A673 (cell line): ENCODE data around the gene TTLL4. TPM values are rescaled to one million over a fixed set of nuclear protein-coding genes. Genes with fewer than 3 reads are reported as not detected.

Experiments
- BruUV-seq: library from RNA; stranded (reverse); fragments of 400-500 nt; replicated peaks from 2 replicates; lab custom pipeline; 2021; lab: Mats Ljungman, UMichigan
- CTCF ChIA-PET: fragments of 300-600 bp; sonication (Branson Sonifier 250); formaldehyde crosslinking; loops from one replicate; lab custom pipeline; 2022; ENCODE audit warnings: antibody characterized with exemption; lab: Charles Lee
- POLR2A ChIA-PET: fragments of 300-600 bp; sonication (Branson Sonifier 250); formaldehyde crosslinking; loops from one replicate; lab custom pipeline; 2022; ENCODE audit warnings: antibody characterized with exemption; ENCODE audit not compliant: low non-redundant PET; lab: Charles Lee
- DNase-seq: peaks from one replicate; pipeline ENCODE4 v3.0.0-alpha.2; 2015; ENCODE audit warnings: low spot score
- H3K27ac ChIP-seq: fragments of 200-600 bp; sonication (generic); 2 replicates; pipeline ENCODE4 v1.5.1; 2016; ENCODE audit warnings: mixed run types, low read depth, mild to moderate bottlenecking, mixed read lengths, antibody characterized with exemption, low read length; ENCODE audit not compliant: poor library complexity, severe bottlenecking
- H3K27me3 ChIP-seq: fragments of 200-600 bp; sonication (generic); replicated peaks from 2 replicates; pipeline ENCODE4 v1.6.1; 2017; ENCODE audit warnings: mixed run types, low read depth, mild to moderate bottlenecking, mixed read lengths, antibody characterized with exemption, low read length; ENCODE audit not compliant: insufficient read depth, poor library complexity
- H3K36me3 ChIP-seq: fragments of 200-600 bp; sonication (generic); 2 replicates; pipeline ENCODE4 v1.6.1; 2016; ENCODE audit warnings: mixed run types, mild to moderate bottlenecking, mixed read lengths, antibody characterized with exemption, low read length; ENCODE audit not compliant: insufficient read depth, poor library complexity, severe bottlenecking
- H3K4me1 ChIP-seq: fragments of 200-600 bp; sonication (generic); 2 replicates; pipeline ENCODE4 v1.6.1; 2017; ENCODE audit warnings: mixed run types, mild to moderate bottlenecking, mixed read lengths, antibody characterized with exemption, low read length; ENCODE audit not compliant: insufficient read depth, poor library complexity, severe bottlenecking
- H3K4me3 ChIP-seq: fragments of 200-600 bp; sonication (generic); 2 replicates; pipeline ENCODE4 v1.5.1; 2016; ENCODE audit warnings: low read depth, mixed run types, mild to moderate bottlenecking, mixed read lengths, low read length; ENCODE audit not compliant: poor library complexity, severe bottlenecking
- H3K9me3 ChIP-seq: fragments of 200-600 bp; sonication (generic); 2 replicates; pipeline ENCODE4 v1.6.1; 2016; ENCODE audit warnings: mixed run types, low read depth, mild to moderate bottlenecking, mixed read lengths, antibody characterized with exemption, low read length; ENCODE audit not compliant: poor library complexity, severe bottlenecking
- EZH2 ChIP-seq: fragments of 200-600 bp; sonication (generic); IDR thresholded peaks from 2 replicates; pipeline ENCODE4 v1.6.1; 2017; ENCODE audit warnings: borderline replicate concordance, low read depth, mild to moderate bottlenecking, mixed read lengths, antibody characterized with exemption, low read length; ENCODE audit not compliant: poor library complexity, severe bottlenecking
- intact Hi-C: fragments of 100-400 bp; cut with micrococcal nuclease; formaldehyde crosslinking; loops from one replicate; pipeline ENCODE4 v1.10.0; 2022; ENCODE audit not compliant: unreplicated experiment
- total RNA-seq: library from RNA; stranded (reverse); gene quantifications from 2 replicates; pipeline ENCODE4 v1.2.3, GENCODE V29; 2021
- TF ChIP-seq, protein P1 (sequence below): fragments of 300-800, 200-600 bp; sonication (generic); conservative IDR thresholded peaks from 2 replicates; pipeline ENCODE4 v1.5.1; 2017; ENCODE audit warnings: low read depth, mild to moderate bottlenecking, antibody characterized with exemption, low read length, moderate library complexity, mixed read lengths

TTLL4 gene
- total RNA-seq, 1 experiment from 2014 or later, result 100 TPM

DNA sequence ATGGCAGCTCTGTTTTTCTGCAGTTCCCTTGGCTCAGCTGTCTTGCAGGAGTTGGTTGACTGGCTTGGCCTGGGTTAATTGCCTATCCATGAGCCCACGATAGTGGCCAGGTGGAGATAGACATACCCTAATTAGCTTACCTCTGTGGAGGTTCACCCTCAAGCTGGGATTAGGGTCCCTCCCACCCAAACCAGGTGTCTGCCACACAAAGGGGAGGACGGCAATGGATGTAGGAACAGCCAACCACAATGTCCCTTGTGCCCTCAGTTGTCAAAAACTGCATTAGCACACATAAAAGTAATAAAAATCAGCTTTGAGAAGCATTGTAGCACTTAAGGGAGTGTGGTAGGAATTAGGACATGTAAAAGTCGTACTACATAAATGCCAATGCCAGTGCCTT lies 75.5 kb downstream of the TTLL4 start:
- Histone ChIP-seq H3K4me3 (no peak overlapping the region), H3K4me1 (no peaks in the 10 kb centered on the region), H3K36me3 (no peaks in the 10 kb centered on the region), H3K9me3 (no peaks in the 10 kb centered on the region), H3K27ac (no peak overlapping the region), H3K27me3 (peaks cover 14% of the 10 kb centered on the region)
- CTCF ChIA-PET, result no interaction called here
- TF ChIP-seq, protein P1, sequence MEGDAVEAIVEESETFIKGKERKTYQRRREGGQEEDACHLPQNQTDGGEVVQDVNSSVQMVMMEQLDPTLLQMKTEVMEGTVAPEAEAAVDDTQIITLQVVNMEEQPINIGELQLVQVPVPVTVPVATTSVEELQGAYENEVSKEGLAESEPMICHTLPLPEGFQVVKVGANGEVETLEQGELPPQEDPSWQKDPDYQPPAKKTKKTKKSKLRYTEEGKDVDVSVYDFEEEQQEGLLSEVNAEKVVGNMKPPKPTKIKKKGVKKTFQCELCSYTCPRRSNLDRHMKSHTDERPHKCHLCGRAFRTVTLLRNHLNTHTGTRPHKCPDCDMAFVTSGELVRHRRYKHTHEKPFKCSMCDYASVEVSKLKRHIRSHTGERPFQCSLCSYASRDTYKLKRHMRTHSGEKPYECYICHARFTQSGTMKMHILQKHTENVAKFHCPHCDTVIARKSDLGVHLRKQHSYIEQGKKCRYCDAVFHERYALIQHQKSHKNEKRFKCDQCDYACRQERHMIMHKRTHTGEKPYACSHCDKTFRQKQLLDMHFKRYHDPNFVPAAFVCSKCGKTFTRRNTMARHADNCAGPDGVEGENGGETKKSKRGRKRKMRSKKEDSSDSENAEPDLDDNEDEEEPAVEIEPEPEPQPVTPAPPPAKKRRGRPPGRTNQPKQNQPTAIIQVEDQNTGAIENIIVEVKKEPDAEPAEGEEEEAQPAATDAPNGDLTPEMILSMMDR, result no peak
- no peak for TF ChIP-seq EZH2
- intact Hi-C loops, result no loop called here
- POLR2A ChIA-PET, result no interaction called here
- no TSS peak for BruUV-seq
- no peak for DNase-seq

DNA sequence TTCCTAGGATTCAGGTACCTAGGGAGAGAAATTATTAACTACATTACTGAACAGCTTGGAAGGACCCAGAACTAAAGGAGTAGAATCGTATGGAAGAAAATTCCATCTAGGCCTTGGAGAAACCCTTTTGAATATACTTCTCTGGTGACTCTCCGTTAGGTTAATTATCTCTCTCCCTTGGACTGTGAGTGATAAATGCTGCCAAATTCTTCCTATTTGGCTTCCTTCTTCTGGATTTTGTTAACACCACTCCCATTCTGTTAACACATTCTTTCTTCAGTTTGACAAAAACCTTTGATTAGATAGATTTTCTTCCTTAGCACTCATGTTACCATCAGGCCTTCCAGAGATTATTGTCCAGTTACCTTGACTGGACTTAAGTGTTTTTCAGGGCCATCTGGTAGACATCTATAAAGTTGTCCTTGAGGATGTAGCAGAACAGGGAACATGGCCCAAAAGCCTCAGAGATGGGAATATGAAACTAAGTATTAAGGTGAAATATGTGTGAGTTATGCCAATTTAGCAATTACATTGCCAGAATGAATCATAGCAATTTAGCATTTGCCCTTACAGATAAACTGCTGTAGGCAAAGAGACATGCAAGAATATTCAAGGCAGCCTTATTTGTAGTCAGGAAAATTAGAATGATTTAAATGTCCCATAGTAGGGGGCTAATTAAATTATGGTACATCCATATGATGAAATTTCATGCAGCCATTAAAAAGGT lies 78.1 kb downstream of the TTLL4 start:
- intact Hi-C loops, result no loop called here
- H3K4me1 ChIP-seq, result no peaks in the 10 kb centered on the region
- no peaks in the 10 kb centered on the region for H3K9me3 ChIP-seq
- no peak overlapping the region for H3K4me3 ChIP-seq
- no peak for DNase-seq
- H3K36me3 ChIP-seq, result no peaks in the 10 kb centered on the region
- no TSS peak for BruUV-seq
- H3K27ac ChIP-seq, result no peak overlapping the region
- TF ChIP-seq, protein P1, result no peak
- TF ChIP-seq EZH2, result no peak
- H3K27me3 ChIP-seq, result no peaks in the 10 kb centered on the region
- POLR2A ChIA-PET, result no interaction called here
- CTCF ChIA-PET, result no interaction called here

DNA sequence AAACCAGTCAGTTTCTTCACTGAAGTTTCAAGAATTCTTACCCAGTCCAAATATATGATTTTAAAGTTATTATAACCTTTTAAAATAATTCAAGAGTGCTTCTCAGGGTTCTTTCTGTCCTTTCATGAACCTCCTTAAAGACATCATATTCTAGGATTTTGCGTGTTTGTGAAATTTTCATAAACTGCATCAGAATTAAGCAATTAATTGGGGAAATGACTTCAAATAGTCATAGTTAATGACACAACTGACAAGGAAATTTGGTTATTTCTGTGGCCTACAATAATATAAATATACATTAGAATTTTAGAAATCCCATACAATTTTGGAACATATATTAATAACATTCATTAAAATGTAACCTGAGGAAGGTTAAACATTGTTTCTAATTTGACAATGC lies 81.8 kb downstream of the TTLL4 start:
- TF ChIP-seq, protein P1, result no peak
- no peak for TF ChIP-seq EZH2
- intact Hi-C loops, result no loop called here
- H3K27me3 ChIP-seq, result no peaks in the 10 kb centered on the region
- ChIA-PET POLR2A (no interaction called here), CTCF (no interaction called here)
- H3K27ac ChIP-seq, result no peak overlapping the region
- no peak for DNase-seq
- no peaks in the 10 kb centered on the region for H3K9me3 ChIP-seq
- H3K36me3 ChIP-seq, result no peaks in the 10 kb centered on the region
- BruUV-seq, result no TSS peak
- H3K4me3 ChIP-seq, result no peak overlapping the region
- H3K4me1 ChIP-seq, result no peaks in the 10 kb centered on the region
